ENCODE results near the gene ITPKB. TPM values are rescaled to one million over a fixed set of nuclear protein-coding genes. Genes with fewer than 3 reads are reported as not detected.

Gene ITPKB
- polyA plus RNA-seq, 1 of the 3 experiments (the other 2 are of a cell fraction) = 2.4 TPM

DNA sequence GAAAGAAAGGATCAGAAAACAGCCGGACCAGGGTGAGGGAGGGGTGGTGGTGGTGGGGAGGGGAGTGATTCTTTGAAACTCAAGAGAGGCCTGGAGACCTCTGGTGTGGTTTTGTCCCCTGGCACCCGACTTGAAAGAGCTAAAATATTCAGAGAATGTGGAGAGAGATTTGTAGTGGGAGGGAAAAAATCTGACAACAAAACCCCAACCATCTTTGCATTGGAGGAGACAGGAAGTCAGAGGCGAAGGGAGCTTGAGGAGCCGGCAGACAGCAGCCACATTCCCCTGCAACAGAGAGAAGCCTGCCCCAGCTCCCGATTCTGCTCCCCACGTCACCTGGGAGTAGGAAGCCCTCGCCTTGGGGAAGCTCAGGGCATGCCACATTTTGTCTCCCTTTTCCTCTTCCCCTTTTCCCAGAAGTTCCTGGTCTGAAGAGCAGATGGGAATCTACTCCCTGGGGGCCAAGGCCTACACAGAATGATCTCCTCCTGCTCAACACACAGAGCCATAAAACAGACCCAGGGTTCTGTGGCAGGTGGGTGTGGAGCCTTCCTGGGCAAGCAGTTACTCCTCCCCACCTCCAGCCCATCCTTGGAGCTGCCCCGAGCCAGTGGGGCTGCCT, 84.9 kb downstream of the ITPKB start:
- Histone ChIP-seq H3K9me2 (no peaks in the 10 kb centered on the region), H2AFZ (ENCODE audit: low read depth) (no peak overlapping the region), H4K20me1 (ENCODE audit: insufficient read depth) (no peaks in the 10 kb centered on the region), H3F3A (replicated peaks; ENCODE audit: insufficient read depth) (no peaks in the 10 kb centered on the region), H3K9me3 (no peaks in the 10 kb centered on the region), H3K79me2 (ENCODE audit: insufficient read depth) (no peaks in the 10 kb centered on the region), H3K4me3 (ENCODE audit: low read depth in 2 of 2, low read length in 1 of 2) (no peak overlapping the region), H3K36me3 (replicated peaks in 1 of 2; ENCODE audit: control insufficient read depth in 1 of 2, insufficient read depth in 2 of 2, low read length in 1 of 2) (no peaks in the 10 kb centered on the region), H3K9ac (no peak overlapping the region), H3K4me2 (no peak overlapping the region), H3K4me1 (ENCODE audit: control insufficient read depth in 1 of 2, insufficient read depth in 2 of 2, low read depth in 1 of 2, low read length in 1 of 2) (peaks cover 30 to 32% of the 10 kb centered on the region in 2 experiments), H3K27ac (ENCODE audit: low read depth in 2 of 2, low read length in 1 of 2) (peak overlapping the region in 1 of 2 experiments; percentile 3; a peak in 1 of 4 replicates), H3K27me3 (ENCODE audit: insufficient read depth) (no peaks in the 10 kb centered on the region)
- CTCF ChIA-PET = interaction anchor here (0.6 to 1.6 kb wide), 6 partner anchors 19 to 1691 kb away, joined by 3 to 5 read pairs (median 3); no protein-coding TSS in a partner anchor
- POLR2A ChIA-PET = no interaction called here
- 68% methylated on average over 8 of the region's 8 CpGs for WGBS (ENCODE audit: low lambda C conversion rate)
- no peak for DNase-seq
- TF ChIP-seq TAF1 (IDR thresholded peaks at IDR 0.05; ENCODE audit: borderline replicate concordance, low read depth, low read length) = no peak
- TF ChIP-seq, protein P1, sequence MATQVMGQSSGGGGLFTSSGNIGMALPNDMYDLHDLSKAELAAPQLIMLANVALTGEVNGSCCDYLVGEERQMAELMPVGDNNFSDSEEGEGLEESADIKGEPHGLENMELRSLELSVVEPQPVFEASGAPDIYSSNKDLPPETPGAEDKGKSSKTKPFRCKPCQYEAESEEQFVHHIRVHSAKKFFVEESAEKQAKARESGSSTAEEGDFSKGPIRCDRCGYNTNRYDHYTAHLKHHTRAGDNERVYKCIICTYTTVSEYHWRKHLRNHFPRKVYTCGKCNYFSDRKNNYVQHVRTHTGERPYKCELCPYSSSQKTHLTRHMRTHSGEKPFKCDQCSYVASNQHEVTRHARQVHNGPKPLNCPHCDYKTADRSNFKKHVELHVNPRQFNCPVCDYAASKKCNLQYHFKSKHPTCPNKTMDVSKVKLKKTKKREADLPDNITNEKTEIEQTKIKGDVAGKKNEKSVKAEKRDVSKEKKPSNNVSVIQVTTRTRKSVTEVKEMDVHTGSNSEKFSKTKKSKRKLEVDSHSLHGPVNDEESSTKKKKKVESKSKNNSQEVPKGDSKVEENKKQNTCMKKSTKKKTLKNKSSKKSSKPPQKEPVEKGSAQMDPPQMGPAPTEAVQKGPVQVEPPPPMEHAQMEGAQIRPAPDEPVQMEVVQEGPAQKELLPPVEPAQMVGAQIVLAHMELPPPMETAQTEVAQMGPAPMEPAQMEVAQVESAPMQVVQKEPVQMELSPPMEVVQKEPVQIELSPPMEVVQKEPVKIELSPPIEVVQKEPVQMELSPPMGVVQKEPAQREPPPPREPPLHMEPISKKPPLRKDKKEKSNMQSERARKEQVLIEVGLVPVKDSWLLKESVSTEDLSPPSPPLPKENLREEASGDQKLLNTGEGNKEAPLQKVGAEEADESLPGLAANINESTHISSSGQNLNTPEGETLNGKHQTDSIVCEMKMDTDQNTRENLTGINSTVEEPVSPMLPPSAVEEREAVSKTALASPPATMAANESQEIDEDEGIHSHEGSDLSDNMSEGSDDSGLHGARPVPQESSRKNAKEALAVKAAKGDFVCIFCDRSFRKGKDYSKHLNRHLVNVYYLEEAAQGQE (IDR thresholded peaks at IDR 0.05; ENCODE audit: low read depth, low read length) = no peak
- TF ChIP-seq MEF2A (IDR thresholded peaks at IDR 0.05; ENCODE audit: borderline replicate concordance, low read depth) = no peak
- no peak for TF ChIP-seq TCF12 (IDR thresholded peaks at IDR 0.05)
- TF ChIP-seq POLR2AphosphoS5 (IDR thresholded peaks at IDR 0.05; ENCODE audit: low read depth, low read length) = no peak
- no peak for TF ChIP-seq FOXM1 (IDR thresholded peaks at IDR 0.05; ENCODE audit: low read depth)
- TF ChIP-seq RCOR1 (IDR thresholded peaks at IDR 0.05; ENCODE audit: low read length) = no peak
- no peak for TF ChIP-seq NFIC (IDR thresholded peaks at IDR 0.05; ENCODE audit: borderline replicate concordance)
- TF ChIP-seq, protein P2, sequence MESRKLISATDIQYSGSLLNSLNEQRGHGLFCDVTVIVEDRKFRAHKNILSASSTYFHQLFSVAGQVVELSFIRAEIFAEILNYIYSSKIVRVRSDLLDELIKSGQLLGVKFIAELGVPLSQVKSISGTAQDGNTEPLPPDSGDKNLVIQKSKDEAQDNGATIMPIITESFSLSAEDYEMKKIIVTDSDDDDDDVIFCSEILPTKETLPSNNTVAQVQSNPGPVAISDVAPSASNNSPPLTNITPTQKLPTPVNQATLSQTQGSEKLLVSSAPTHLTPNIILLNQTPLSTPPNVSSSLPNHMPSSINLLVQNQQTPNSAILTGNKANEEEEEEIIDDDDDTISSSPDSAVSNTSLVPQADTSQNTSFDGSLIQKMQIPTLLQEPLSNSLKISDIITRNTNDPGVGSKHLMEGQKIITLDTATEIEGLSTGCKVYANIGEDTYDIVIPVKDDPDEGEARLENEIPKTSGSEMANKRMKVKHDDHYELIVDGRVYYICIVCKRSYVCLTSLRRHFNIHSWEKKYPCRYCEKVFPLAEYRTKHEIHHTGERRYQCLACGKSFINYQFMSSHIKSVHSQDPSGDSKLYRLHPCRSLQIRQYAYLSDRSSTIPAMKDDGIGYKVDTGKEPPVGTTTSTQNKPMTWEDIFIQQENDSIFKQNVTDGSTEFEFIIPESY (IDR thresholded peaks at IDR 0.05; ENCODE audit: borderline replicate concordance, low read depth) = no peak
- TF ChIP-seq YY1 (IDR thresholded peaks at IDR 0.05; ENCODE audit: low read depth) = no peak
- no peak for TF ChIP-seq ELF1 (IDR thresholded peaks at IDR 0.05)
- TF ChIP-seq, protein P3, sequence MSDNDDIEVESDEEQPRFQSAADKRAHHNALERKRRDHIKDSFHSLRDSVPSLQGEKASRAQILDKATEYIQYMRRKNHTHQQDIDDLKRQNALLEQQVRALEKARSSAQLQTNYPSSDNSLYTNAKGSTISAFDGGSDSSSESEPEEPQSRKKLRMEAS (IDR thresholded peaks at IDR 0.05; ENCODE audit: low read depth) = no peak
- TF ChIP-seq, protein P4, sequence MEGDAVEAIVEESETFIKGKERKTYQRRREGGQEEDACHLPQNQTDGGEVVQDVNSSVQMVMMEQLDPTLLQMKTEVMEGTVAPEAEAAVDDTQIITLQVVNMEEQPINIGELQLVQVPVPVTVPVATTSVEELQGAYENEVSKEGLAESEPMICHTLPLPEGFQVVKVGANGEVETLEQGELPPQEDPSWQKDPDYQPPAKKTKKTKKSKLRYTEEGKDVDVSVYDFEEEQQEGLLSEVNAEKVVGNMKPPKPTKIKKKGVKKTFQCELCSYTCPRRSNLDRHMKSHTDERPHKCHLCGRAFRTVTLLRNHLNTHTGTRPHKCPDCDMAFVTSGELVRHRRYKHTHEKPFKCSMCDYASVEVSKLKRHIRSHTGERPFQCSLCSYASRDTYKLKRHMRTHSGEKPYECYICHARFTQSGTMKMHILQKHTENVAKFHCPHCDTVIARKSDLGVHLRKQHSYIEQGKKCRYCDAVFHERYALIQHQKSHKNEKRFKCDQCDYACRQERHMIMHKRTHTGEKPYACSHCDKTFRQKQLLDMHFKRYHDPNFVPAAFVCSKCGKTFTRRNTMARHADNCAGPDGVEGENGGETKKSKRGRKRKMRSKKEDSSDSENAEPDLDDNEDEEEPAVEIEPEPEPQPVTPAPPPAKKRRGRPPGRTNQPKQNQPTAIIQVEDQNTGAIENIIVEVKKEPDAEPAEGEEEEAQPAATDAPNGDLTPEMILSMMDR (IDR thresholded peaks at IDR 0.05) = no peak
- no peak for TF ChIP-seq SIN3A (IDR thresholded peaks at IDR 0.05; ENCODE audit: borderline replicate concordance, low read depth, low read length)
- TF ChIP-seq NRF1 (IDR thresholded peaks at IDR 0.05; ENCODE audit: low read depth, low read length) = no peak
- TF ChIP-seq CHD2 (IDR thresholded peaks at IDR 0.05; ENCODE audit: low read length, partially characterized antibody) = no peak
- no peak for TF ChIP-seq FOXJ3 (CRISPR knock-in tag; IDR thresholded peaks at IDR 0.05)
- TF ChIP-seq, protein P5, sequence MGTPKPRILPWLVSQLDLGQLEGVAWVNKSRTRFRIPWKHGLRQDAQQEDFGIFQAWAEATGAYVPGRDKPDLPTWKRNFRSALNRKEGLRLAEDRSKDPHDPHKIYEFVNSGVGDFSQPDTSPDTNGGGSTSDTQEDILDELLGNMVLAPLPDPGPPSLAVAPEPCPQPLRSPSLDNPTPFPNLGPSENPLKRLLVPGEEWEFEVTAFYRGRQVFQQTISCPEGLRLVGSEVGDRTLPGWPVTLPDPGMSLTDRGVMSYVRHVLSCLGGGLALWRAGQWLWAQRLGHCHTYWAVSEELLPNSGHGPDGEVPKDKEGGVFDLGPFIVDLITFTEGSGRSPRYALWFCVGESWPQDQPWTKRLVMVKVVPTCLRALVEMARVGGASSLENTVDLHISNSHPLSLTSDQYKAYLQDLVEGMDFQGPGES (IDR thresholded peaks at IDR 0.05; ENCODE audit: low read depth, low read length) = no peak
